HEK293T (cell line): Measurements from ENCODE around the gene RNF10.
"Not testable (repeated sequence)": the region's sequence is repeated elsewhere in the genome, so short reads cannot be mapped to it uniquely, and the experiment has no call there.

Experiments
- CTCF ChIA-PET: fragments of 350-600 bp; formaldehyde crosslinking; extraction: SDS; loops from one replicate; lab custom pipeline; 2021; ENCODE audit warnings: antibody characterized with exemption, inconsistent platforms; lab: Yijun Ruan, JAX
- POLR2A ChIA-PET: fragments of 350-600 bp; formaldehyde crosslinking; extraction: SDS; loops from one replicate; lab custom pipeline; 2020; ENCODE audit warnings: antibody characterized with exemption, inconsistent platforms; lab: Yijun Ruan, JAX
- DNase-seq: peaks from one replicate; pipeline ENCODE4 v3.0.0; 2012; ENCODE audit warnings: mixed read lengths; ENCODE audit errors: extremely low spot score
- ARNT ChIP-seq: fragments of 450-650 bp; IDR thresholded peaks from 2 replicates; pipeline ENCODE4 v1.6.1; 2017; ENCODE audit warnings: mild to moderate bottlenecking
- BHLHE40 ChIP-seq: fragments of 450-650 bp; IDR thresholded peaks from 2 replicates; pipeline ENCODE4 v1.6.1; 2016; ENCODE audit warnings: mild to moderate bottlenecking, moderate library complexity, borderline replicate concordance
- CTBP1 ChIP-seq: fragments of 450-650 bp; IDR thresholded peaks from 2 replicates; pipeline ENCODE4 v1.6.1; 2016; ENCODE audit warnings: borderline replicate concordance
- ELF4 ChIP-seq: fragments of 450-650 bp; IDR thresholded peaks from 2 replicates; pipeline ENCODE4 v1.6.1; 2017; ENCODE audit warnings: antibody characterized with exemption
- FOXA1 ChIP-seq: fragments of 450-650 bp; IDR thresholded peaks from 2 replicates; pipeline ENCODE4 v1.6.1; 2016; ENCODE audit warnings: mild to moderate bottlenecking
- FOXK2 ChIP-seq: fragments of 450-650 bp; IDR thresholded peaks from 2 replicates; pipeline ENCODE4 v1.6.1; 2016; ENCODE audit warnings: mild to moderate bottlenecking
- FOXM1 ChIP-seq: fragments of 450-650 bp; IDR thresholded peaks from 2 replicates; pipeline ENCODE4 v1.6.1; 2017; ENCODE audit warnings: mild to moderate bottlenecking, borderline replicate concordance
- HDGF ChIP-seq: fragments of 450-650 bp; IDR thresholded peaks from 2 replicates; pipeline ENCODE4 v1.6.1; 2017; ENCODE audit warnings: antibody characterized with exemption, borderline replicate concordance
- L3MBTL2 ChIP-seq: fragments of 450-650 bp; conservative IDR thresholded peaks from 2 replicates; pipeline ENCODE4 v1.6.1; 2016; ENCODE audit warnings: mild to moderate bottlenecking
- LEF1 ChIP-seq: fragments of 450-650 bp; IDR thresholded peaks from 2 replicates; pipeline ENCODE4 v1.6.1; 2017; ENCODE audit warnings: mild to moderate bottlenecking, borderline replicate concordance
- NFRKB ChIP-seq: fragments of 450-650 bp; IDR thresholded peaks from 2 replicates; pipeline ENCODE4 v1.6.1; 2016; ENCODE audit warnings: mild to moderate bottlenecking, moderate library complexity
- PKNOX1 ChIP-seq: fragments of 450-650 bp; IDR thresholded peaks from 2 replicates; pipeline ENCODE4 v1.6.1; 2016
- SP1 ChIP-seq: fragments of 450-650 bp; IDR thresholded peaks from 2 replicates; pipeline ENCODE4 v1.6.1; 2017
- SUZ12 ChIP-seq: fragments of 450-650 bp; IDR thresholded peaks from 2 replicates; pipeline ENCODE4 v1.6.1; 2016; ENCODE audit warnings: mild to moderate bottlenecking
- TARDBP ChIP-seq: fragments of 450-650 bp; IDR thresholded peaks from 2 replicates; pipeline ENCODE4 v1.6.1; 2016
- ZNF384 ChIP-seq: fragments of 450-650 bp; IDR thresholded peaks from 2 replicates; pipeline ENCODE4 v1.6.1; 2016

The RNF10 gene

GRCh38 chr12:120522568-120522967 lies 11.6 kb upstream of the RNF10 start:
- CTCF ChIA-PET, result no interaction called here
- no peak for DNase-seq
- TF ChIP-seq NFRKB, result no peak
- no peak for TF ChIP-seq CTBP1
- no peak for TF ChIP-seq L3MBTL2
- TF ChIP-seq PKNOX1, result no peak
- no peak for TF ChIP-seq BHLHE40
- POLR2A ChIA-PET, result interaction anchor here (1.2 kb wide), 1 partner anchor 26 kb away, joined by 3 read pairs; no protein-coding TSS in a partner anchor

- ChIA-PET CTCF (interaction anchor here (0.7 to 1.0 kb wide), 3 partner anchors 59 to 162 kb away, joined by 3 read pairs; no protein-coding TSS in a partner anchor), POLR2A (interaction anchor here (0.6 to 1.7 kb wide), 16 partner anchors 9 to 238 kb away, joined by 3 to 8 read pairs (median 3); partner anchors contain the start of genes DYNLL1, POP5, RNU4-2 and SRSF9)
- TF ChIP-seq FOXK2, result no peak
- TF ChIP-seq NFRKB, result peak; percentile 80
- TF ChIP-seq LEF1, result no peak
- TF ChIP-seq PKNOX1, result peak; percentile 50; the same call in 1 of the 2 replicates
- DNase-seq, result peak; percentile 84
Measured at GRCh38 chr12:120528861-120529525, 5.2 kb upstream of the RNF10 start, which contains the start of gene COQ5. COQ5 (minus strand) TSS chr12:120529158; CDS start chr12:120529141, 17 bp downstream.

- ChIA-PET CTCF (interaction anchor here (0.6 to 0.9 kb wide), 2 partner anchors 32 to 63 kb away, joined by 3 to 5 read pairs; no protein-coding TSS in a partner anchor), POLR2A (interaction anchor here (0.6 to 1.7 kb wide), 8 partner anchors 8 to 64 kb away, joined by 3 to 8 read pairs (median 3); partner anchors contain the start of genes DYNLL1 and SRSF9)
- peak; percentile 56 for DNase-seq
- peak; percentile 50; the same call in 1 of the 2 replicates for TF ChIP-seq PKNOX1
- TF ChIP-seq ZNF384, result no peak
Measured at GRCh38 chr12:120529641-120530417, 4.3 kb upstream of the RNF10 start.

GRCh38 chr12:120530418-120530761 lies 3.8 kb upstream of the RNF10 start:
- CTCF ChIA-PET, POLR2A ChIA-PET, DNase-seq: not testable (repeated sequence)

GRCh38 chr12:120532701-120533238 lies 1.4 kb upstream of the RNF10 start:
- DNase-seq, result no peak
- TF ChIP-seq PKNOX1 (no peak), CTBP1 (no peak), BHLHE40 (no peak), LEF1 (no peak), TARDBP (no peak), NFRKB (no peak), FOXK2 (no peak), SUZ12 (no peak), ELF4 (no peak), FOXM1 (no peak), ARNT (no peak), HDGF (no peak), SP1 (no peak), ZNF384 (no peak), FOXA1 (no peak), L3MBTL2 (no peak)
- ChIA-PET POLR2A (no interaction called here), CTCF (no interaction called here)
